SK-N-SH (cell line): ENCODE measurements around the gene ZPBP2.

Source experiments
- EZH2phosphoT487 ChIP-seq: fragments of 200-600 bp; sonication (generic); IDR thresholded peaks from 2 replicates; pipeline ENCODE4 v1.6.1; 2017; ENCODE audit warnings: low read depth, mixed run types, mild to moderate bottlenecking, antibody characterized with exemption, moderate library complexity, borderline replicate concordance
- FOXJ3 ChIP-seq: sonication (generic); formaldehyde crosslinking; IDR thresholded peaks from 2 replicates; pipeline ENCODE4 v1.5.1; 2020; ENCODE audit warnings: mild to moderate bottlenecking, missing genetic modification reagents
- FOXM1 ChIP-seq: IDR thresholded peaks from 2 replicates; pipeline ENCODE4 v1.4.0; 2012; ENCODE audit warnings: low read depth, mild to moderate bottlenecking
- GABPA ChIP-seq: IDR thresholded peaks from 2 replicates; pipeline ENCODE4 v1.4.0; 2012; ENCODE audit warnings: low read depth, mild to moderate bottlenecking
- GATA2 ChIP-seq: sonication (generic); formaldehyde crosslinking; IDR thresholded peaks from 2 replicates; pipeline ENCODE4 v1.5.0; 2020; ENCODE audit warnings: mild to moderate bottlenecking, missing genetic modification reagents
- JUND ChIP-seq: IDR thresholded peaks from 2 replicates; pipeline ENCODE4 v1.4.0; 2012
- NFIC ChIP-seq: IDR thresholded peaks from 2 replicates; pipeline ENCODE4 v1.4.0; 2012; ENCODE audit warnings: borderline replicate concordance
- RAD21 ChIP-seq: IDR thresholded peaks from 2 replicates; pipeline ENCODE4 v1.6.1; 2012; ENCODE audit warnings: mild to moderate bottlenecking, low read length
- REST ChIP-seq: IDR thresholded peaks from 2 replicates; pipeline ENCODE4 v1.6.1; 2012; ENCODE audit warnings: mild to moderate bottlenecking, low read depth, low read length, moderate library complexity
- RFX5 ChIP-seq: IDR thresholded peaks from 2 replicates; pipeline ENCODE4 v1.6.1; 2012; ENCODE audit warnings: mild to moderate bottlenecking, improper control_type of control experiment, low read length
- RXRA ChIP-seq: IDR thresholded peaks from 2 replicates; pipeline ENCODE4 v1.4.0; 2012; ENCODE audit warnings: low read depth, mild to moderate bottlenecking, borderline replicate concordance
- SIN3A ChIP-seq: IDR thresholded peaks from 2 replicates; pipeline ENCODE4 v1.6.1; 2012; ENCODE audit warnings: low read depth, mild to moderate bottlenecking, low read length, moderate library complexity, borderline replicate concordance
- YY1 ChIP-seq: IDR thresholded peaks from 2 replicates; pipeline ENCODE4 v1.4.0; 2012; ENCODE audit warnings: low read depth, mild to moderate bottlenecking
- TF ChIP-seq, protein P1 (sequence below): fragments of 200-600 bp; sonication (generic); IDR thresholded peaks from 2 replicates; pipeline ENCODE4 v1.6.1; 2017; ENCODE audit warnings: antibody characterized with exemption, mild to moderate bottlenecking, moderate library complexity

GRCh38 chr17:39823407-39824054 lies 44.5 kb upstream of the ZPBP2 start:
- TF ChIP-seq, protein P1, sequence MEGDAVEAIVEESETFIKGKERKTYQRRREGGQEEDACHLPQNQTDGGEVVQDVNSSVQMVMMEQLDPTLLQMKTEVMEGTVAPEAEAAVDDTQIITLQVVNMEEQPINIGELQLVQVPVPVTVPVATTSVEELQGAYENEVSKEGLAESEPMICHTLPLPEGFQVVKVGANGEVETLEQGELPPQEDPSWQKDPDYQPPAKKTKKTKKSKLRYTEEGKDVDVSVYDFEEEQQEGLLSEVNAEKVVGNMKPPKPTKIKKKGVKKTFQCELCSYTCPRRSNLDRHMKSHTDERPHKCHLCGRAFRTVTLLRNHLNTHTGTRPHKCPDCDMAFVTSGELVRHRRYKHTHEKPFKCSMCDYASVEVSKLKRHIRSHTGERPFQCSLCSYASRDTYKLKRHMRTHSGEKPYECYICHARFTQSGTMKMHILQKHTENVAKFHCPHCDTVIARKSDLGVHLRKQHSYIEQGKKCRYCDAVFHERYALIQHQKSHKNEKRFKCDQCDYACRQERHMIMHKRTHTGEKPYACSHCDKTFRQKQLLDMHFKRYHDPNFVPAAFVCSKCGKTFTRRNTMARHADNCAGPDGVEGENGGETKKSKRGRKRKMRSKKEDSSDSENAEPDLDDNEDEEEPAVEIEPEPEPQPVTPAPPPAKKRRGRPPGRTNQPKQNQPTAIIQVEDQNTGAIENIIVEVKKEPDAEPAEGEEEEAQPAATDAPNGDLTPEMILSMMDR, result no peak
- TF ChIP-seq YY1 (no peak), REST (no peak), NFIC (no peak), JUND (no peak), RAD21 (no peak), RFX5 (no peak), EZH2phosphoT487 (no peak), FOXJ3 (CRISPR knock-in tag) (no peak), SIN3A (no peak), GABPA (no peak), FOXM1 (no peak), GATA2 (CRISPR knock-in tag) (no peak), RXRA (no peak)
